ENCODE data around the gene P2RY8. TPM values are rescaled to one million over a fixed set of nuclear protein-coding genes. Genes with fewer than 3 reads are reported as not detected.

P2RY8 gene
- total and polyA plus RNA-seq, 10 of the 15 experiments (the other 5 are each of a cell fraction or from before 2014, with no cell fraction given), result 2.0 to 64.4 (median 36.5) TPM

- no peak for TF ChIP-seq CUX1 (IDR thresholded peaks at IDR 0.05; ENCODE audit: insufficient replicate concordance, low read depth, low read length)
- no peak for TF ChIP-seq RB1 (IDR thresholded peaks at IDR 0.05; ENCODE audit: borderline replicate concordance)
- peak; percentile 74; the same call in 1 of the 2 replicates for TF ChIP-seq NBN (IDR thresholded peaks at IDR 0.05)
- no peak for TF ChIP-seq BMI1 (IDR thresholded peaks at IDR 0.05; ENCODE audit: borderline replicate concordance)
- no peak for TF ChIP-seq EZH2 (IDR thresholded peaks at IDR 0.05; ENCODE audit: borderline replicate concordance, control insufficient read depth, low read depth, low read length)
- TF ChIP-seq FOXK2 (IDR thresholded peaks at IDR 0.05), result no peak; the same call in none of the 2 replicates
- no peak for TF ChIP-seq CHD1 (IDR thresholded peaks at IDR 0.05; ENCODE audit: low read depth, low read length)
- TF ChIP-seq ZBTB33 (IDR thresholded peaks at IDR 0.05), result no peak
- TF ChIP-seq EP300 (IDR thresholded peaks at IDR 0.05; ENCODE audit: borderline replicate concordance in 1 of 2, control insufficient read depth in 1 of 2, low read depth in 2 of 2, low read length in 2 of 2), result peak; percentile 49 to 71; a peak in 2 of 4 replicates
- 0 out of 2 replicates have a peak, but pooled peaks have one; percentile 16 for TF ChIP-seq NKRF (conservative IDR thresholded peaks at IDR 0.05)
- TF ChIP-seq YY1 (IDR thresholded peaks at IDR 0.05; ENCODE audit: low read depth, low read length), result peak; percentile 73
- 0 out of 2 replicates have a peak, but pooled peaks have one; percentile 64 for TF ChIP-seq MTA3 (IDR thresholded peaks at IDR 0.05; ENCODE audit: borderline replicate concordance, low read length)
- no peak for TF ChIP-seq KLF5 (IDR thresholded peaks at IDR 0.05; ENCODE audit: partially characterized antibody)
- no peak for TF ChIP-seq RELA (IDR thresholded peaks at IDR 0.05; ENCODE audit: borderline replicate concordance, partially characterized antibody)
- peak; percentile 31; the same call in 1 of the 2 replicates for TF ChIP-seq IRF4 (IDR thresholded peaks at IDR 0.05; ENCODE audit: low read depth, low read length)
- no peak for TF ChIP-seq LARP7 (IDR thresholded peaks at IDR 0.05)
- TF ChIP-seq E4F1 (IDR thresholded peaks at IDR 0.05; ENCODE audit: borderline replicate concordance, partially characterized antibody), result no peak
These were observed 36.0 kb downstream of the P2RY8 start (continued) for GRCh38 chrX:1500701-1501624.
